HL-60 (cell line): ENCODE results near the gene AUP1.
"Not testable (repeated sequence)": the region's sequence is repeated elsewhere in the genome, so short reads cannot be mapped to it uniquely, and the experiment has no call there.

Source experiments
- DNase-seq, 2 experiments: peaks; one replicate each; pipeline ENCODE4 v3.0.0-alpha.2; 2010 to 2020; ENCODE audit warnings: low read depth in 1 of 2, low spot score in 1 of 2
- H3K27ac ChIP-seq: fragments of 250-450 bp; sonication (Bioruptor Pico); replicated peaks from 2 replicates; pipeline ENCODE4 v1.5.1; 2020; ENCODE audit warnings: mild to moderate bottlenecking, moderate library complexity
- H3K27me3 ChIP-seq: fragments of 250-450 bp; sonication (Bioruptor Pico); 2 replicates; pipeline ENCODE4 v1.5.1; 2021; ENCODE audit warnings: mild to moderate bottlenecking, moderate library complexity; ENCODE audit not compliant: insufficient read depth, poor library complexity, severe bottlenecking
- H3K4me3 ChIP-seq: replicated peaks from 2 replicates; pipeline ENCODE4 v1.5.1; 2011; ENCODE audit warnings: mild to moderate bottlenecking, control low read depth, low read length; ENCODE audit not compliant: insufficient read depth
- GABPA ChIP-seq: IDR thresholded peaks from 2 replicates; pipeline ENCODE4 v1.6.1; 2012; ENCODE audit warnings: low read depth
- POLR2AphosphoS5 ChIP-seq: IDR thresholded peaks from 2 replicates; pipeline ENCODE4 v1.6.1; 2012; ENCODE audit warnings: low read depth
- SPI1 ChIP-seq: IDR thresholded peaks from 2 replicates; pipeline ENCODE4 v1.6.1; 2012; ENCODE audit warnings: low read depth, mild to moderate bottlenecking, borderline replicate concordance
- TF ChIP-seq, protein P1 (sequence below): IDR thresholded peaks from 2 replicates; pipeline ENCODE4 v1.6.1; 2012; ENCODE audit warnings: low read depth; ENCODE audit not compliant: insufficient replicate concordance
- TF ChIP-seq, protein P2 (sequence below): IDR thresholded peaks from one replicate; pipeline ENCODE4 v1.5.1; 2011; ENCODE audit warnings: low read length, control low read depth, inconsistent platforms; ENCODE audit not compliant: insufficient read depth

The AUP1 gene

DNA sequence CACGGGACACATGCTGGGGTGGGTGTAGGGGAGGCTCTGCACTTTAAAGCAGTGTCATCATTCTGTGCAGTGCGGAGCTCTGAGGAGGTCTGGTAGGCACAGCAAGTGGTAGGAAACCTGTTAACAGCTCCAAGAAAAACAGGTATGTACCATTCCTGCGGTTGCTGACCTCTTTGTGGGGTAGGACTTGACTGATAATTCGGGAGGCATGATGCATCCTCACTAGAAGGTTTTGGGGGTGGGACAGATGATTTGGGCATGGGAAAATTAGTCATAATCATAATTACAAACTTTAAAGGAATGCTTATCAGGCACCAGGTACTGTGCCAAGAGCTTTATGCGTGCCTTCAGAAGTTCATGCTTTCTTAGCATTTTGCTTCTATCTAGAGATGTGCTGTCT lies 34.7 kb upstream of the AUP1 start:
- Histone ChIP-seq H3K27me3 (no peaks in the 10 kb centered on the region), H3K4me3 (no peak overlapping the region), H3K27ac (no peak overlapping the region)
- TF ChIP-seq, protein P1, sequence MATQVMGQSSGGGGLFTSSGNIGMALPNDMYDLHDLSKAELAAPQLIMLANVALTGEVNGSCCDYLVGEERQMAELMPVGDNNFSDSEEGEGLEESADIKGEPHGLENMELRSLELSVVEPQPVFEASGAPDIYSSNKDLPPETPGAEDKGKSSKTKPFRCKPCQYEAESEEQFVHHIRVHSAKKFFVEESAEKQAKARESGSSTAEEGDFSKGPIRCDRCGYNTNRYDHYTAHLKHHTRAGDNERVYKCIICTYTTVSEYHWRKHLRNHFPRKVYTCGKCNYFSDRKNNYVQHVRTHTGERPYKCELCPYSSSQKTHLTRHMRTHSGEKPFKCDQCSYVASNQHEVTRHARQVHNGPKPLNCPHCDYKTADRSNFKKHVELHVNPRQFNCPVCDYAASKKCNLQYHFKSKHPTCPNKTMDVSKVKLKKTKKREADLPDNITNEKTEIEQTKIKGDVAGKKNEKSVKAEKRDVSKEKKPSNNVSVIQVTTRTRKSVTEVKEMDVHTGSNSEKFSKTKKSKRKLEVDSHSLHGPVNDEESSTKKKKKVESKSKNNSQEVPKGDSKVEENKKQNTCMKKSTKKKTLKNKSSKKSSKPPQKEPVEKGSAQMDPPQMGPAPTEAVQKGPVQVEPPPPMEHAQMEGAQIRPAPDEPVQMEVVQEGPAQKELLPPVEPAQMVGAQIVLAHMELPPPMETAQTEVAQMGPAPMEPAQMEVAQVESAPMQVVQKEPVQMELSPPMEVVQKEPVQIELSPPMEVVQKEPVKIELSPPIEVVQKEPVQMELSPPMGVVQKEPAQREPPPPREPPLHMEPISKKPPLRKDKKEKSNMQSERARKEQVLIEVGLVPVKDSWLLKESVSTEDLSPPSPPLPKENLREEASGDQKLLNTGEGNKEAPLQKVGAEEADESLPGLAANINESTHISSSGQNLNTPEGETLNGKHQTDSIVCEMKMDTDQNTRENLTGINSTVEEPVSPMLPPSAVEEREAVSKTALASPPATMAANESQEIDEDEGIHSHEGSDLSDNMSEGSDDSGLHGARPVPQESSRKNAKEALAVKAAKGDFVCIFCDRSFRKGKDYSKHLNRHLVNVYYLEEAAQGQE, result no peak
- DNase-seq, result no peak

DNA sequence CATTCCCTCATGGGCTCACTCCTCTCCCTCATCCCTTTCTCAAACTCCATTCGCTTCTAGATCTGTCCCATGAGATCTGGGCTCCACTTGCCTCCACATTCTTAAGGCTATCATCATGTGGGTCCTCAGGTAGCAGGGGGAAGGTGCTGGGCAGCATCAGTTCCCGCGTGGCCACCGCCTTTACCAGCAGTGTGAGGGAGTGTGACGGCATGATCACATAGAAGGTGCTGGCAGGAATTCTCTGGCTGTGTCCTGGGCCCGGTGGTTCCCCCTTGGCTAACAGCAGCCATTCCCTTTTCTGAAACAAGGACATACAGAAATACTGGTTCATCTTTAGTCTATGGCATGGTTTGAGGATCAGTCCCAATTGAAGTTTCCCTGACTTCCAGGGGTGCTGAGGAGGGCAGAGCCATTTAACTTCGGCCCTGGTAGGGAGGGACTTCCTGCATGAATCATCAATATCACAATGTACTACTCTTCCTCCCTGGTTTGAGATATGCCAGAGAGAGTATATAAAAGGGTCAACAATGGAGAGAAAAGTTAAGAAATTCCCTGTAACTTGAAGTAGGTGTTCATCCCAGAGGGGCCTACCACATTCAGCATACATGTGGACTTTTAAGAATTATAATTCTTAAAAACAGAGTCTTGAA lies 32.7 kb upstream of the AUP1 start:
- TF ChIP-seq, protein P2, sequence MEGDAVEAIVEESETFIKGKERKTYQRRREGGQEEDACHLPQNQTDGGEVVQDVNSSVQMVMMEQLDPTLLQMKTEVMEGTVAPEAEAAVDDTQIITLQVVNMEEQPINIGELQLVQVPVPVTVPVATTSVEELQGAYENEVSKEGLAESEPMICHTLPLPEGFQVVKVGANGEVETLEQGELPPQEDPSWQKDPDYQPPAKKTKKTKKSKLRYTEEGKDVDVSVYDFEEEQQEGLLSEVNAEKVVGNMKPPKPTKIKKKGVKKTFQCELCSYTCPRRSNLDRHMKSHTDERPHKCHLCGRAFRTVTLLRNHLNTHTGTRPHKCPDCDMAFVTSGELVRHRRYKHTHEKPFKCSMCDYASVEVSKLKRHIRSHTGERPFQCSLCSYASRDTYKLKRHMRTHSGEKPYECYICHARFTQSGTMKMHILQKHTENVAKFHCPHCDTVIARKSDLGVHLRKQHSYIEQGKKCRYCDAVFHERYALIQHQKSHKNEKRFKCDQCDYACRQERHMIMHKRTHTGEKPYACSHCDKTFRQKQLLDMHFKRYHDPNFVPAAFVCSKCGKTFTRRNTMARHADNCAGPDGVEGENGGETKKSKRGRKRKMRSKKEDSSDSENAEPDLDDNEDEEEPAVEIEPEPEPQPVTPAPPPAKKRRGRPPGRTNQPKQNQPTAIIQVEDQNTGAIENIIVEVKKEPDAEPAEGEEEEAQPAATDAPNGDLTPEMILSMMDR, result no peak
- TF ChIP-seq SPI1, result no peak; the same call in 1 of the 2 replicates
- TF ChIP-seq POLR2AphosphoS5, result no peak
- TF ChIP-seq GABPA, result no peak
- TF ChIP-seq, protein P1, result no peak
- H3K27me3 ChIP-seq, result no peaks in the 10 kb centered on the region
- H3K27ac ChIP-seq, result peak overlapping the region; percentile 32; the same call in 1 of the 2 replicates
- no peak overlapping the region for H3K4me3 ChIP-seq
- DNase-seq, result no peak

DNA sequence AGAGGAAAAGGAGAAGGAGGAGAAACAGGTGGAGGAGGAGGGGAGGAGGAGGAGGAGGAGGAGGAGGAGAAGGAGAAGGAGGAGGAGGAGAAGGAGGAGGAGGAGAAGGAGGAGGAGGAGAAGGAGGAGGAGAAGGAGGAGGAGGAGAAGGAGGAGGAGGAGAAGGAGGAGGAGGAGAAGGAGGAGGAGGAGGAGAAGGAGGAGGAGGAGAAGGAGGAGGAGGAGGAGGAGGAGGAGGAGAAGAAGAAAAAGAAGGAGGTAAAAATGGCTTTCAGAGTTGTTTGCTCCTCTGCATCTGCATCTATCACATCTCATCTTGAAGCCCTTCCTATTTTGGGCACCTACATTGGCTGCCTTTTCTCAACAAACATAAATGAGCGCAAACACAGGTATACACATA lies 31.5 kb upstream of the AUP1 start:
- not testable (repeated sequence) for DNase-seq, H3K27me3 ChIP-seq, H3K4me3 ChIP-seq, H3K27ac ChIP-seq

DNA sequence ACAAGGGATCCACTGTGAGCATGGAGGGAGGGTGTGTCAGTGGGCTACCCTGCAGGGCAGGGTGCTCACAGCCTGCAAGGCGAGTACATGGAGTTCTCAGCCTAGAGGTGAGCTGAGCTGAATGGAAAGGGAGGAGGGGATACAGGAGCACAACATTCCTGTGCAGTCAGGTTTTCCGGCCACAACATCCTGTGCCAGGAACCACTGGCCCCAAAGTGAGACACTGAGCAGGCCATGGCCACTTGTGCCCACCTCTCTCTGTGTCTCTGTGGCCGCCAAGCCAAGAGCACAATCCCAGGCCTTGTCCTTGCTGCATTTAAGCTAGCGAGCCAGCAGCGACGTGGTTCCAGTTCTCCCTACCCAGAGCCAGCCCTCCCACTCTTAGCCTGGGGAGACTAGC lies 31.1 kb upstream of the AUP1 start:
- H3K27ac ChIP-seq, result no peak overlapping the region
- H3K27me3 ChIP-seq, result no peaks in the 10 kb centered on the region
- no peak for DNase-seq

More for the DNA sequence above, 31.1 kb upstream of the AUP1 start:
- H3K4me3 ChIP-seq, result no peak overlapping the region
- TF ChIP-seq POLR2AphosphoS5 (no peak), SPI1 (no peak), GABPA (no peak)
- TF ChIP-seq, protein P1, result no peak
- TF ChIP-seq, protein P2, result no peak
